ENCODE measurements around the gene ANTXRL. TPM values are rescaled to one million over a fixed set of nuclear protein-coding genes. Genes with fewer than 3 reads are reported as not detected.

The ANTXRL gene
- total and polyA plus RNA-seq, 10 of the 15 experiments (the other 5 are each of a cell fraction or from before 2014, with no cell fraction given), result not detected

DNA sequence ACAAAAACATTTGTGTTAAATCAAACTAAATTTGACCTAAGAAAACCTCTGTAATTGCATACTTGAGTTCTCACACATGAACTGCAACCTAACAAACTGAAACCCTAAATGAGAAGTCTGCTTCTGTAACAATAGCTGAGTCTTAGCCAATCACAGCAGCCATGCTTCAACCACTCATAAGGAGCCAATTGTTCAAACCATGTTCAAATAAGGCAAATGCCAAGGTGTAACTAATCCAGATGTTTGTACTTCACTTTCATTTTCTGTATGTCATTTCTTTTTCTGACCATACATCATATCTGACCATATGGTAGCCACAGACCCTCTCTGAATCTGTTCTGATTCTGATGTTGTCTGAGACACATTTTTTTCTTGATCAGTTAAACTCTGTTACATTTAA lies 47.5 kb upstream of the ANTXRL start:
- TF ChIP-seq RUNX3 (IDR thresholded peaks at IDR 0.05; ENCODE audit: low read length) (0 out of 2 replicates have a peak, but pooled peaks have one; percentile 8), SRF (IDR thresholded peaks at IDR 0.05; ENCODE audit: low read depth in 2 of 2, low read length in 2 of 2) (peak in 1 of 2 experiments; percentile 85; a peak in 2 of 4 replicates), NRF1 (conservative IDR thresholded peaks at IDR 0.05; ENCODE audit: low read depth, low read length) (no peak)
- ChIA-PET RAD21 (ENCODE audit: unreplicated experiment) (no interaction called here), CTCF (interaction anchor here (0.7 kb wide), 1 partner anchor 10 kb away, joined by 3 read pairs; no protein-coding TSS in a partner anchor), SMC1A (ENCODE audit: uncharacterized antibody, unreplicated experiment) (no interaction called here), POLR2A (no interaction called here)
- Histone ChIP-seq H4K20me1 (ENCODE audit: control insufficient read depth, insufficient read depth) (no peaks in the 10 kb centered on the region), H3K9ac (ENCODE audit: control insufficient read depth, insufficient read depth, low read length) (no peak overlapping the region), H3K4me2 (ENCODE audit: control insufficient read depth, insufficient read depth) (no peak overlapping the region), H3K4me1 (ENCODE audit: control insufficient read depth, insufficient read depth, low read length) (no peaks in the 10 kb centered on the region), H2AFZ (ENCODE audit: control insufficient read depth, low read depth, low read length) (no peak overlapping the region), H3K9me3 (replicated peaks; ENCODE audit: control insufficient read depth, insufficient read depth, low read length) (no peaks in the 10 kb centered on the region; the same call in 2 of the 3 replicates), H3K27ac (ENCODE audit: control insufficient read depth, insufficient read depth) (no peak overlapping the region), H3K36me3 (ENCODE audit: control insufficient read depth in 2 of 2, insufficient read depth in 2 of 2, low read length in 1 of 2) (no peaks in the 10 kb centered on the region), H3K27me3 (replicated peaks in 1 of 2; ENCODE audit: control insufficient read depth in 2 of 2, insufficient read depth in 2 of 2, low read length in 1 of 2) (no peaks in the 10 kb centered on the region), H3K4me3 (no peak overlapping the region), H3K79me2 (ENCODE audit: control insufficient read depth, insufficient read depth, low read length) (no peaks in the 10 kb centered on the region)
- FAIRE-seq (no peak), DNase-seq (ENCODE audit: low read depth, low spot score) (no peak), ATAC-seq (peak; percentile 91)
- no TSS peak for BruUV-seq (replicated peaks)
- in situ Hi-C loops (cut with MboI) (no loop called here), intact Hi-C loops (cut with micrococcal nuclease; ENCODE audit: unreplicated experiment) (no loop called here)

DNA sequence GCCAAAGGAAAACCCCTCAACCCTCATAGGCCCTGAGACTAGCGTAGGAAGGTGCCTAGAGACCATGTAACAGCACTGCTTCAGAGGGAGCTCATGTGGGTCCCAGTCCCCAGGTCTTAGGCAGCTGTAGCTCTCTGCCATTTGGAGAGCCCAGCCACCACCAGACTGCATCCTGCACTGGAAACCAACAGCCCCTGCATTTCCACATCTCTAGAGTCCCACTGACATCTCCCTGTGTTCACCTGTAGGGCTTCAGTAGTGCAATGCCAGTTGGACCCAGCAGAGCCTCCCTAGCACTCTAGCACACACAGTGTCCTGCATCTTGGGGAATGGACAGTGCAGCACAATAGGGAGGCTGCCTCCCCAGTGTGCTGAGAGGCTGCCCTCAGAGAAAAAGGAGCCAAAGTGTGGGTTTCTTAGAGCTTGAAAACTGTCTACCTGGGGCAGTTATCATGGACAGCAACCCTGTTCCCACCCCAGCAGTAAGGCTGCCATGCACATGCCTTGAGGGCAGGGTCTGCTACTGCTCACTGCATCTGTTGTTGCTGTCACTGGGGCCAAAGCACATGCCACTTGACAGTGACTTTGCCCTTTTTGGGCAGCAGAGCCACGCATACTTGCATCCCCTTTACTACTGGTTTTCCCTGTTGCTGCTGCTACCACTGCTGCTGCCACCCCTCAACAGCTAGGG lies 46.7 kb upstream of the ANTXRL start:
- Histone ChIP-seq H3K4me3 (no peak overlapping the region), H3K4me2 (ENCODE audit: control insufficient read depth, insufficient read depth) (no peak overlapping the region), H3K27me3 (replicated peaks in 1 of 2; ENCODE audit: control insufficient read depth in 2 of 2, insufficient read depth in 2 of 2, low read length in 1 of 2) (no peaks in the 10 kb centered on the region), H3K4me1 (ENCODE audit: control insufficient read depth, insufficient read depth, low read length) (no peaks in the 10 kb centered on the region), H3K27ac (ENCODE audit: control insufficient read depth, insufficient read depth) (no peak overlapping the region), H3K79me2 (ENCODE audit: control insufficient read depth, insufficient read depth, low read length) (no peaks in the 10 kb centered on the region), H4K20me1 (ENCODE audit: control insufficient read depth, insufficient read depth) (no peaks in the 10 kb centered on the region), H3K9me3 (replicated peaks; ENCODE audit: control insufficient read depth, insufficient read depth, low read length) (no peaks in the 10 kb centered on the region; the same call in 2 of the 3 replicates), H3K9ac (ENCODE audit: control insufficient read depth, insufficient read depth, low read length) (no peak overlapping the region), H3K36me3 (ENCODE audit: control insufficient read depth in 2 of 2, insufficient read depth in 2 of 2, low read length in 1 of 2) (no peaks in the 10 kb centered on the region), H2AFZ (ENCODE audit: control insufficient read depth, low read depth, low read length) (no peak overlapping the region)
- intact Hi-C loops (cut with micrococcal nuclease; ENCODE audit: unreplicated experiment), result no loop called here
- in situ Hi-C loops (cut with MboI), result no loop called here
- BruUV-seq (replicated peaks), result no TSS peak
- ChIA-PET CTCF (no interaction called here), SMC1A (ENCODE audit: uncharacterized antibody, unreplicated experiment) (no interaction called here), RAD21 (ENCODE audit: unreplicated experiment) (no interaction called here), POLR2A (no interaction called here)
- no peak for FAIRE-seq
- DNase-seq (ENCODE audit: low read depth, low spot score), result no peak
- 45% methylated on average over 2 of the region's 2 CpGs for WGBS (ENCODE audit: insufficient coverage, insufficient replicate concordance, low lambda C conversion rate, missing lambda C conversion rate)
- peak; percentile 22; the same call in 2 of the 3 replicates for ATAC-seq
- TF ChIP-seq, protein P1, sequence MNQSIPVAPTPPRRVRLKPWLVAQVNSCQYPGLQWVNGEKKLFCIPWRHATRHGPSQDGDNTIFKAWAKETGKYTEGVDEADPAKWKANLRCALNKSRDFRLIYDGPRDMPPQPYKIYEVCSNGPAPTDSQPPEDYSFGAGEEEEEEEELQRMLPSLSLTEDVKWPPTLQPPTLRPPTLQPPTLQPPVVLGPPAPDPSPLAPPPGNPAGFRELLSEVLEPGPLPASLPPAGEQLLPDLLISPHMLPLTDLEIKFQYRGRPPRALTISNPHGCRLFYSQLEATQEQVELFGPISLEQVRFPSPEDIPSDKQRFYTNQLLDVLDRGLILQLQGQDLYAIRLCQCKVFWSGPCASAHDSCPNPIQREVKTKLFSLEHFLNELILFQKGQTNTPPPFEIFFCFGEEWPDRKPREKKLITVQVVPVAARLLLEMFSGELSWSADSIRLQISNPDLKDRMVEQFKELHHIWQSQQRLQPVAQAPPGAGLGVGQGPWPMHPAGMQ (IDR thresholded peaks at IDR 0.05; ENCODE audit: borderline replicate concordance), result no peak
- TF ChIP-seq SUPT20H (IDR thresholded peaks at IDR 0.05; ENCODE audit: borderline replicate concordance, control insufficient read depth, low read depth, low read length) (no peak), MTA2 (IDR thresholded peaks at IDR 0.05; ENCODE audit: low read depth) (no peak), ZNF24 (IDR thresholded peaks at IDR 0.05) (no peak), MYB (IDR thresholded peaks at IDR 0.05; ENCODE audit: borderline replicate concordance, low read depth, low read length) (no peak)
- TF ChIP-seq, protein P2, sequence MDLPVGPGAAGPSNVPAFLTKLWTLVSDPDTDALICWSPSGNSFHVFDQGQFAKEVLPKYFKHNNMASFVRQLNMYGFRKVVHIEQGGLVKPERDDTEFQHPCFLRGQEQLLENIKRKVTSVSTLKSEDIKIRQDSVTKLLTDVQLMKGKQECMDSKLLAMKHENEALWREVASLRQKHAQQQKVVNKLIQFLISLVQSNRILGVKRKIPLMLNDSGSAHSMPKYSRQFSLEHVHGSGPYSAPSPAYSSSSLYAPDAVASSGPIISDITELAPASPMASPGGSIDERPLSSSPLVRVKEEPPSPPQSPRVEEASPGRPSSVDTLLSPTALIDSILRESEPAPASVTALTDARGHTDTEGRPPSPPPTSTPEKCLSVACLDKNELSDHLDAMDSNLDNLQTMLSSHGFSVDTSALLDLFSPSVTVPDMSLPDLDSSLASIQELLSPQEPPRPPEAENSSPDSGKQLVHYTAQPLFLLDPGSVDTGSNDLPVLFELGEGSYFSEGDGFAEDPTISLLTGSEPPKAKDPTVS (IDR thresholded peaks at IDR 0.05; ENCODE audit: low read depth, low read length), result no peak
- TF ChIP-seq, protein P3, sequence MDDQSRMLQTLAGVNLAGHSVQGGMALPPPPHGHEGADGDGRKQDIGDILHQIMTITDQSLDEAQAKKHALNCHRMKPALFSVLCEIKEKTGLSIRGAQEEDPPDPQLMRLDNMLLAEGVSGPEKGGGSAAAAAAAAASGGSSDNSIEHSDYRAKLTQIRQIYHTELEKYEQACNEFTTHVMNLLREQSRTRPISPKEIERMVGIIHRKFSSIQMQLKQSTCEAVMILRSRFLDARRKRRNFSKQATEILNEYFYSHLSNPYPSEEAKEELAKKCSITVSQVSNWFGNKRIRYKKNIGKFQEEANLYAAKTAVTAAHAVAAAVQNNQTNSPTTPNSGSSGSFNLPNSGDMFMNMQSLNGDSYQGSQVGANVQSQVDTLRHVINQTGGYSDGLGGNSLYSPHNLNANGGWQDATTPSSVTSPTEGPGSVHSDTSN (IDR thresholded peaks at IDR 0.05; ENCODE audit: insufficient replicate concordance, low read depth, low read length), result no peak
- TF ChIP-seq, protein P4, sequence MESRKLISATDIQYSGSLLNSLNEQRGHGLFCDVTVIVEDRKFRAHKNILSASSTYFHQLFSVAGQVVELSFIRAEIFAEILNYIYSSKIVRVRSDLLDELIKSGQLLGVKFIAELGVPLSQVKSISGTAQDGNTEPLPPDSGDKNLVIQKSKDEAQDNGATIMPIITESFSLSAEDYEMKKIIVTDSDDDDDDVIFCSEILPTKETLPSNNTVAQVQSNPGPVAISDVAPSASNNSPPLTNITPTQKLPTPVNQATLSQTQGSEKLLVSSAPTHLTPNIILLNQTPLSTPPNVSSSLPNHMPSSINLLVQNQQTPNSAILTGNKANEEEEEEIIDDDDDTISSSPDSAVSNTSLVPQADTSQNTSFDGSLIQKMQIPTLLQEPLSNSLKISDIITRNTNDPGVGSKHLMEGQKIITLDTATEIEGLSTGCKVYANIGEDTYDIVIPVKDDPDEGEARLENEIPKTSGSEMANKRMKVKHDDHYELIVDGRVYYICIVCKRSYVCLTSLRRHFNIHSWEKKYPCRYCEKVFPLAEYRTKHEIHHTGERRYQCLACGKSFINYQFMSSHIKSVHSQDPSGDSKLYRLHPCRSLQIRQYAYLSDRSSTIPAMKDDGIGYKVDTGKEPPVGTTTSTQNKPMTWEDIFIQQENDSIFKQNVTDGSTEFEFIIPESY (IDR thresholded peaks at IDR 0.05), result no peak
